H1 (cell line): ENCODE data around the gene LTBP1. TPM values are rescaled to one million over a fixed set of nuclear protein-coding genes. Genes with fewer than 3 reads are reported as not detected.

ENCODE experiments used
- GABPA ChIP-seq: IDR thresholded peaks from 2 replicates; pipeline ENCODE4 v1.6.1; 2011; ENCODE audit warnings: mild to moderate bottlenecking, low read length, moderate library complexity, borderline replicate concordance; ENCODE audit not compliant: insufficient read depth
- polyA plus RNA-seq, 7 experiments: library from polyadenylated mRNA; depleted of rRNA in 3 of 7; stranded (reverse) in 5 of 7; unstranded in 2 of 7; fragments of >200 nt in 5 of 7; fragments of 200-250 nt in 2 of 7; gene quantifications; 1 replicate in 5 of 7; 2 replicates in 1 of 7; 4 replicates in 1 of 7; pipeline versions ENCODE4 v1.2.1 to v1.2.3, GENCODE V29; 2011 to 2013; ENCODE audit warnings: missing spikeins in 2 of 7, mixed read lengths in 2 of 7
- total RNA-seq: library from RNA; stranded (reverse); fragmentation: NEBNext Ultra II Directional; extraction: Animal tissue kit (Norgen Biotek cat#: 25700); gene quantifications from 2 replicates; pipeline ENCODE4 v1.2.1, GENCODE V29; 2021

Gene LTBP1
- total and polyA plus RNA-seq, 2 of the 8 experiments (the other 6 are each of a cell fraction or from before 2014, with no cell fraction given) = 15.4 to 24.7 TPM

- no peak for TF ChIP-seq GABPA
These were observed 277.1 kb downstream of the LTBP1 start (continued) for GRCh38 chr2:33223856-33224255.
